Measurements from ENCODE around the gene WNK4. TPM values are rescaled to one million over a fixed set of nuclear protein-coding genes. Genes with fewer than 3 reads are reported as not detected.

The WNK4 gene
- total and polyA plus RNA-seq, 4 donors, result 0.09 to 0.77 (median 0.45) TPM

- no peaks in the 10 kb centered on the region for H3K36me3 ChIP-seq (ENCODE audit: control insufficient read depth in 4 of 4, insufficient read depth in 4 of 4, low read length in 4 of 4)
- no peak overlapping the region for H3K27ac ChIP-seq (ENCODE audit: low read depth in 1 of 2, low read length in 1 of 2)
- no peaks in the 10 kb centered on the region for H3K27me3 ChIP-seq (ENCODE audit: control insufficient read depth in 3 of 3, insufficient read depth in 3 of 3, low read length in 2 of 3)
- ATAC-seq (ENCODE audit: insufficient read depth, low FRiP score), result no peak
- WGBS, 2 donors, result 66 to 68% methylated on average over 7 of the region's 7 CpGs
- peak in 1 of 3 donors; percentile 65 for DNase-seq
- TF ChIP-seq CTCF (IDR thresholded peaks at IDR 0.05; ENCODE audit: control extremely low read depth, extremely low read depth), result no peak
- H3K4me1 ChIP-seq (ENCODE audit: control insufficient read depth in 5 of 5, insufficient read depth in 5 of 5, low read length in 5 of 5), result peaks cover 0 to 36% (median 10%) of the 10 kb centered on the region in 5 donors
- H3K9ac ChIP-seq (ENCODE audit: insufficient read depth in 1 of 2, low read length in 2 of 2), result peak overlapping the region in 1 of 2 donors; percentile 23
- no peaks in the 10 kb centered on the region for H3K9me3 ChIP-seq (ENCODE audit: control insufficient read depth in 4 of 4, insufficient read depth in 3 of 4, low read length in 3 of 4)
- H3K4me3 ChIP-seq, result no peak overlapping the region
These were observed 28.8 kb upstream of the WNK4 start for GRCh38 chr17:42751628-42752027.

- DNase-seq (no peak), ATAC-seq (ENCODE audit: insufficient read depth, low FRiP score) (no peak)
- no peak overlapping the region for H3K27ac ChIP-seq (ENCODE audit: low read depth in 1 of 2, low read length in 1 of 2)
- no peak for TF ChIP-seq CTCF (IDR thresholded peaks at IDR 0.05; ENCODE audit: control extremely low read depth, extremely low read depth)
- no peak overlapping the region for H3K9ac ChIP-seq (ENCODE audit: insufficient read depth in 1 of 2, low read length in 2 of 2)
- H3K36me3 ChIP-seq (ENCODE audit: control insufficient read depth in 4 of 4, insufficient read depth in 4 of 4, low read length in 4 of 4), result no peaks in the 10 kb centered on the region
- 77 to 93% methylated on average over 3 of the region's 3 CpGs for WGBS, 2 donors
- peaks cover under 1 to 19% (median 5%) of the 10 kb centered on the region in 5 donors for H3K4me1 ChIP-seq (ENCODE audit: control insufficient read depth in 5 of 5, insufficient read depth in 5 of 5, low read length in 5 of 5)
- H3K4me3 ChIP-seq, result no peak overlapping the region
- no peaks in the 10 kb centered on the region for H3K27me3 ChIP-seq (ENCODE audit: control insufficient read depth in 3 of 3, insufficient read depth in 3 of 3, low read length in 2 of 3)
- H3K9me3 ChIP-seq (ENCODE audit: control insufficient read depth in 4 of 4, insufficient read depth in 3 of 4, low read length in 3 of 4), result no peaks in the 10 kb centered on the region
These were observed 25.6 kb upstream of the WNK4 start for GRCh38 chr17:42754782-42755181.

- no peak for ATAC-seq (ENCODE audit: insufficient read depth, low FRiP score)
- TF ChIP-seq CTCF (IDR thresholded peaks at IDR 0.05; ENCODE audit: control extremely low read depth, extremely low read depth), result no peak
- Histone ChIP-seq H3K27ac (ENCODE audit: low read depth in 1 of 2, low read length in 1 of 2) (peak overlapping the region in 1 of 2 donors; percentile 86), H3K4me1 (ENCODE audit: control insufficient read depth in 5 of 5, insufficient read depth in 5 of 5, low read length in 5 of 5) (peaks cover 0 to 27% (median 9%) of the 10 kb centered on the region in 5 donors), H3K9me3 (ENCODE audit: control insufficient read depth in 4 of 4, insufficient read depth in 3 of 4, low read length in 3 of 4) (peaks cover 0 to 2% (median 0%) of the 10 kb centered on the region in 4 donors), H3K9ac (ENCODE audit: insufficient read depth in 1 of 2, low read length in 2 of 2) (peak overlapping the region; percentile 11 to 21), H3K27me3 (ENCODE audit: control insufficient read depth in 3 of 3, insufficient read depth in 3 of 3, low read length in 2 of 3) (no peaks in the 10 kb centered on the region), H3K4me3 (no peak overlapping the region), H3K36me3 (ENCODE audit: control insufficient read depth in 4 of 4, insufficient read depth in 4 of 4, low read length in 4 of 4) (no peaks in the 10 kb centered on the region)
- 44 to 51% methylated on average over 11 of the region's 11 CpGs for WGBS, 2 donors
- DNase-seq, result no peak
These were observed 20.3 kb upstream of the WNK4 start for GRCh38 chr17:42759982-42760651.
